Neural cell (in vitro differentiated cells): ENCODE results near the gene ZNF396. TPM values are rescaled to one million over a fixed set of nuclear protein-coding genes. Genes with fewer than 3 reads are reported as not detected.

Source experiments
- polyA plus RNA-seq: library from polyadenylated mRNA; depleted of rRNA; stranded (reverse); fragments of >200 nt; gene quantifications from 2 replicates; pipeline ENCODE4 v1.2.3, GENCODE V29; 2014

Gene ZNF396
- polyA plus RNA-seq, 1 donor from 2014 or later, result 0.92 TPM

Other genes starting within 250 kb of the ZNF396 start
- gene ZNF397, start 136.3 kb downstream of the ZNF396 start, polyA plus RNA-seq, result 58.7 and 65.2 TPM in 2 replicates
- 25.4 and 30.6 TPM in 2 replicates for gene ZSCAN30, start 87.1 kb downstream of the ZNF396 start, polyA plus RNA-seq
- 39.4 and 46.3 TPM in 2 replicates for gene ZNF24, start 32.9 kb downstream of the ZNF396 start, polyA plus RNA-seq
- 28.2 and 30.5 TPM in 2 replicates for gene INO80C, start 120.6 kb upstream of the ZNF396 start, polyA plus RNA-seq
- gene GALNT1, start 204.4 kb upstream of the ZNF396 start, polyA plus RNA-seq, result 82.3 and 103 TPM in 2 replicates